Osteoblast (primary cell): ENCODE measurements around the gene KCNQ1. TPM values are rescaled to one million over a fixed set of nuclear protein-coding genes. Genes with fewer than 3 reads are reported as not detected.
A peak's percentile ranks its signal among the peaks of the same experiment; 100 is the strongest.

Experiments
- DNase-seq: peaks from one replicate; pipeline ENCODE4 v3.0.0; 2011; ENCODE audit warnings: low spot score, mixed read lengths; ENCODE audit not compliant: insufficient read length; ENCODE audit errors: missing footprints
- H2AFZ ChIP-seq: 2 replicates; pipeline ENCODE4 v1.6.0; 2011; ENCODE audit warnings: mild to moderate bottlenecking, low read length
- H3K27ac ChIP-seq: 2 replicates; pipeline ENCODE4 v1.5.1; 2011; ENCODE audit warnings: mild to moderate bottlenecking, low read depth, low read length, moderate library complexity
- H3K27me3 ChIP-seq: 2 replicates; pipeline ENCODE4 v1.6.0; 2012; ENCODE audit warnings: mild to moderate bottlenecking, control low read depth, inconsistent platforms, low read length, moderate library complexity; ENCODE audit not compliant: insufficient read depth
- H3K36me3 ChIP-seq: 2 replicates; pipeline ENCODE4 v1.5.1; 2011; ENCODE audit warnings: mild to moderate bottlenecking, low read length, control low read depth, moderate library complexity; ENCODE audit not compliant: insufficient read depth
- H3K4me1 ChIP-seq: 2 replicates; pipeline ENCODE4 v1.5.1; 2011; ENCODE audit warnings: mild to moderate bottlenecking, low read length, control low read depth, moderate library complexity; ENCODE audit not compliant: insufficient read depth
- H3K4me2 ChIP-seq: 2 replicates; pipeline ENCODE4 v1.6.0; 2011; ENCODE audit warnings: mild to moderate bottlenecking, low read length; ENCODE audit not compliant: insufficient read depth
- H3K4me3 ChIP-seq: fragments of 200-600 bp; sonication (generic); 3 replicates; pipeline ENCODE4 v1.5.1; 2012; ENCODE audit warnings: mild to moderate bottlenecking, low read length, inconsistent platforms; ENCODE audit not compliant: insufficient read depth
- H3K79me2 ChIP-seq: 2 replicates; pipeline ENCODE4 v1.6.0; 2012; ENCODE audit warnings: mild to moderate bottlenecking, low read length, control low read depth, inconsistent platforms; ENCODE audit not compliant: insufficient read depth
- H3K9me3 ChIP-seq: 2 replicates; pipeline ENCODE4 v1.5.1; 2011; ENCODE audit warnings: low read depth, low read length, control low read depth
- H4K20me1 ChIP-seq: 2 replicates; pipeline ENCODE4 v1.6.0; 2012; ENCODE audit warnings: mild to moderate bottlenecking, low read length, control low read depth; ENCODE audit not compliant: insufficient read depth
- total RNA-seq: library from RNA; depleted of rRNA; stranded (reverse); fragments of >200 nt; gene quantifications from 2 replicates; pipeline ENCODE4 v1.2.3, GENCODE V29; 2012
- TF ChIP-seq, protein P1 (sequence below): IDR thresholded peaks from 2 replicates; pipeline ENCODE4 v1.5.1; 2011; ENCODE audit warnings: mild to moderate bottlenecking, low read depth, low read length, moderate library complexity; ENCODE audit errors: extremely low read depth

The KCNQ1 gene
- total RNA-seq, 1 donor = not detected

DNA sequence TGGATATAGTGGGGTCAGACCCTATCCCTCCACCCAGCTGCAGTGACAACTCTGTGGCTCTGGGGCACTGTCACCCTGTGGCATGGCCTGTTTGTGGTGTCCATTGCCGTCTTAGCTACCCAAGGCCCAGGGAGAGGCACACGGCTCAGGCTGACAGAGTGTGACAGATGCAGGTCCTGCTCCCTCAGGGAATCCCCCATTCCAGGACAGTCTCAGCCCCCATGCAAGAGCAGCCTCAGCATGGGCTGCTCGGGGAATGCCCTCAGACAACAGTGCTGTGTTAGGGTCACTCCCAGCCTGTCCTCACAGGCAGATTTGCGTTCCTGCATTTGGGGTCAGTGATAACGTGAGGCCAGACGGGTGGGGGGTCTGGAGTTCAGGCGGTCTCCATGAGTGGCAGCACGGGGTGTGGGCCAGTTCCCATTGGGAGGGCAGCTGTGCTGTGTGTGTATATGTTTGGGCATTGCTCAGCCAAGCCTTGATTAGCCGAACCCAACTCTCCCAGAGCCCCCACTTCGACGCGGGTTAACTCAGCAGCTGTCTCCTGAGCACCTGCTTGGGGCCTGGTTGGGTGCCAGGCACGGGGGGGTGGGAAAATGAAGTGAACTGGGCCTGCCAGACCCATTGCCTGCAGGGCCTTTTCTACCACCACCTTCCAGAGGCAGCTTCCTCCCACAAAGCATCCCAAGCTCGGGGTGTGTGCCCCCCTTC, 260.2 kb downstream of the KCNQ1 start:
- TF ChIP-seq, protein P1, sequence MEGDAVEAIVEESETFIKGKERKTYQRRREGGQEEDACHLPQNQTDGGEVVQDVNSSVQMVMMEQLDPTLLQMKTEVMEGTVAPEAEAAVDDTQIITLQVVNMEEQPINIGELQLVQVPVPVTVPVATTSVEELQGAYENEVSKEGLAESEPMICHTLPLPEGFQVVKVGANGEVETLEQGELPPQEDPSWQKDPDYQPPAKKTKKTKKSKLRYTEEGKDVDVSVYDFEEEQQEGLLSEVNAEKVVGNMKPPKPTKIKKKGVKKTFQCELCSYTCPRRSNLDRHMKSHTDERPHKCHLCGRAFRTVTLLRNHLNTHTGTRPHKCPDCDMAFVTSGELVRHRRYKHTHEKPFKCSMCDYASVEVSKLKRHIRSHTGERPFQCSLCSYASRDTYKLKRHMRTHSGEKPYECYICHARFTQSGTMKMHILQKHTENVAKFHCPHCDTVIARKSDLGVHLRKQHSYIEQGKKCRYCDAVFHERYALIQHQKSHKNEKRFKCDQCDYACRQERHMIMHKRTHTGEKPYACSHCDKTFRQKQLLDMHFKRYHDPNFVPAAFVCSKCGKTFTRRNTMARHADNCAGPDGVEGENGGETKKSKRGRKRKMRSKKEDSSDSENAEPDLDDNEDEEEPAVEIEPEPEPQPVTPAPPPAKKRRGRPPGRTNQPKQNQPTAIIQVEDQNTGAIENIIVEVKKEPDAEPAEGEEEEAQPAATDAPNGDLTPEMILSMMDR = no peak
- DNase-seq = no peak
- H3K79me2 ChIP-seq = no peaks in the 10 kb centered on the region
- no peaks in the 10 kb centered on the region for H3K9me3 ChIP-seq
- no peaks in the 10 kb centered on the region for H3K4me1 ChIP-seq
- no peak overlapping the region for H2AFZ ChIP-seq
- no peak overlapping the region for H3K27ac ChIP-seq
- no peak overlapping the region for H3K4me3 ChIP-seq
- H3K4me2 ChIP-seq = no peak overlapping the region
- H3K27me3 ChIP-seq = peaks cover 23% of the 10 kb centered on the region
- H3K36me3 ChIP-seq = no peaks in the 10 kb centered on the region
- no peaks in the 10 kb centered on the region for H4K20me1 ChIP-seq

DNA sequence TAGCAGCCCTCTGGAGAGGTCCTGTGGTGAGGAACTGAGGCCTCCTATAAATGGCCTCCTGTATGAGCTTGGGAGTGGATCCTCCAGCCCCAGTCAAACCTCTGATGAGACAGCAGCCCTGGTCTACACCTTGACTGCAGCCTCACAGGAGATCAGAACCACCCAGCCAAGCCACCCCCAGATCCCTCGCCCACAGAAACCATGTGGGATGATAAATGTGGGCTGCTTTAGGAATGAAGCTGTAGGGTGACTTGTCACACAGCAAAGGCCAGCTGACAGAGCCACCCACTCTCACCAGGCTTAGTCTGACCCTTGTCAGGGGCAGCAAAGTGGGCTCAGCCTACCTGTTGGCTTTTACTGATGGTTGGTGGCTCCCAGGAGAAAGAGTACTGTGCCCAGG, 261.5 kb downstream of the KCNQ1 start:
- Histone ChIP-seq H3K27me3 (peaks cover 27% of the 10 kb centered on the region), H3K4me1 (no peaks in the 10 kb centered on the region), H2AFZ (no peak overlapping the region), H4K20me1 (no peaks in the 10 kb centered on the region), H3K36me3 (no peaks in the 10 kb centered on the region), H3K4me3 (no peak overlapping the region), H3K9me3 (no peaks in the 10 kb centered on the region), H3K4me2 (no peak overlapping the region), H3K79me2 (no peaks in the 10 kb centered on the region), H3K27ac (no peak overlapping the region)
- TF ChIP-seq, protein P1 = no peak
- no peak for DNase-seq

DNA sequence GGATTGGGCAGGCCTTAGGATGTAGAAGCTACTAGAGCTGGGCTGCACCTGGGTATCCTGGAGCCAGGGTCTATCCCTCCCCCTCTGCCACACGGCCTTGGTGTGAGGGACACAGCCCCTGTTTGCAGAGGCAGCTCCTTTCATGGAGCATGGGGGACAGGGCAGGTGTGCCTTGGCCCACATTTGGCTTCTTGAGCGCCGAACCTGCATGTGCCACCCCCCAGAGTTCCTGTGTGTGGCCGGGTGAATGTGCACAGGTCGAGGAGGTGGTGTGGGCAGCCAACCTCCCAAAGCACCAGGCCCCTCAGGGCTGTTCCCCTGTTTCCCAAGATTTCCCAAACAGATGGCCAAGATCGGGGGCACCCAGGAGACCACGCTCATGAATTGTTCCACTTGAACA, 262.9 kb downstream of the KCNQ1 start:
- Histone ChIP-seq H3K4me3 (no peak overlapping the region), H3K36me3 (no peaks in the 10 kb centered on the region), H3K9me3 (no peaks in the 10 kb centered on the region), H4K20me1 (no peaks in the 10 kb centered on the region), H3K4me1 (no peaks in the 10 kb centered on the region), H3K27ac (no peak overlapping the region), H2AFZ (no peak overlapping the region), H3K79me2 (no peaks in the 10 kb centered on the region), H3K4me2 (no peak overlapping the region), H3K27me3 (peaks cover 33% of the 10 kb centered on the region)
- DNase-seq = no peak
- TF ChIP-seq, protein P1 = no peak

DNA sequence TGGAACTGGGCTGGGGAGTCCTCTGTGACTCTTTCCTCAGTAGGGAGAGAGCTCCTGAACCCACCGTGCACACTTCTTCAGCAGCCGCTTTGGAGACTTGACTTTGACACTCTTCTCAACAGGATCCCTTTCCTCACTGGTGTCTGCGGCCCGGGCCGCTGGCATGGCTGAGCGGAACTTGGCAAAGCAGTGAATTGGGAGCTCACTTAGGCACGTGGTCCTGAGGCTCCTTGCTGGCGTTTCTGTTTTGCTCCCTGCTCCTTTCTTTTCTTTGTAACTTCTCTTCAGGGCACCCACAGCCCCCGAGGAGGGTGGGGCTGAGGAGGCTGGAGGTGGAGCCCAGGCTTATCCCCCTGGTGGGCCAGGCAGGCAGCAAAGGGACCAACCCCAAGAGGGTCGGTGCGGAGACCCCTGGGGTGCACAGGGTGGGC, 263.4 kb downstream of the KCNQ1 start:
- Histone ChIP-seq H3K79me2 (no peaks in the 10 kb centered on the region), H3K4me2 (no peak overlapping the region), H3K27ac (no peak overlapping the region), H4K20me1 (no peaks in the 10 kb centered on the region), H3K36me3 (no peaks in the 10 kb centered on the region), H3K27me3 (peaks cover 37% of the 10 kb centered on the region), H3K4me3 (no peak overlapping the region), H2AFZ (no peak overlapping the region), H3K9me3 (no peaks in the 10 kb centered on the region), H3K4me1 (no peaks in the 10 kb centered on the region)
- DNase-seq = peak; percentile 94
- TF ChIP-seq, protein P1 = no peak
